H1 (cell line): Measurements from ENCODE around the gene RHO. TPM values are rescaled to one million over a fixed set of nuclear protein-coding genes. Genes with fewer than 3 reads are reported as not detected.

Experiments
- CTCF ChIA-PET: fragments of 300-600 bp; sonication (Branson Sonifier 250); formaldehyde crosslinking; loops from one replicate; lab custom pipeline; 2021; ENCODE audit not compliant: partially characterized antibody; lab: Charles Lee
- POLR2A ChIA-PET: fragments of 300-600 bp; sonication (Branson Sonifier 250); formaldehyde crosslinking; loops from one replicate; lab custom pipeline; 2021; ENCODE audit warnings: inconsistent platforms; ENCODE audit not compliant: partially characterized antibody; lab: Charles Lee
- DNase-seq, 2 experiments: peaks; one replicate each; pipeline versions ENCODE4 v3.0.0 to v3.0.0-alpha.2; 2010 to 2022; ENCODE audit warnings: low spot score in 2 of 2, low read depth in 1 of 2, mixed read lengths in 1 of 2
- FAIRE-seq: peaks from 2 replicates; lab custom pipeline; 2011; peaks lifted over from hg19 to GRCh38; lab: Jason Lieb, UNC
- H2AFZ ChIP-seq: 2 replicates; pipeline ENCODE4 v1.8.1; 2012; ENCODE audit warnings: low read length, inconsistent platforms
- H2AK5ac ChIP-seq: 2 replicates; pipeline ENCODE4 v1.6.1; 2013; ENCODE audit warnings: low read depth, low read length
- H2BK120ac ChIP-seq: replicated peaks from 2 replicates; pipeline ENCODE3; 2013; ENCODE audit warnings: low read depth, low read length, inconsistent platforms
- H2BK12ac ChIP-seq: 2 replicates; pipeline ENCODE4 v1.6.1; 2013; ENCODE audit warnings: low read depth, low read length
- H2BK15ac ChIP-seq: 2 replicates; pipeline ENCODE4 v1.6.1; 2013; ENCODE audit warnings: low read length
- H2BK20ac ChIP-seq: 2 replicates; pipeline ENCODE4 v1.6.1; 2013; ENCODE audit warnings: low read length
- H2BK5ac ChIP-seq: 2 replicates; pipeline ENCODE4 v1.6.1; 2013; ENCODE audit warnings: low read depth, low read length
- H3K14ac ChIP-seq: 2 replicates; pipeline ENCODE4 v1.6.1; 2013; ENCODE audit warnings: inconsistent platforms; ENCODE audit not compliant: insufficient read length
- H3K18ac ChIP-seq: 2 replicates; pipeline ENCODE4 v1.6.1; 2013; ENCODE audit warnings: low read length; ENCODE audit errors: extremely low read depth
- H3K23ac ChIP-seq: 2 replicates; pipeline ENCODE4 v1.6.1; 2013; ENCODE audit warnings: inconsistent platforms; ENCODE audit not compliant: insufficient read length
- H3K23me2 ChIP-seq: 2 replicates; pipeline ENCODE4 v1.6.1; 2013; ENCODE audit warnings: low read depth, low read length
- H3K27ac ChIP-seq: 2 replicates; pipeline ENCODE4 v1.6.1; 2011; ENCODE audit warnings: low read depth, low read length, inconsistent platforms
- H3K27me3 ChIP-seq, 4 experiments: replicated peaks in 1 of 4; 1 replicate in 1 of 4; 2 replicates in 3 of 4; pipeline versions ENCODE4 v1.6.1 to v1.8.1; 2011 to 2013; ENCODE audit warnings: low read length in 3 of 4, mild to moderate bottlenecking in 3 of 4, inconsistent platforms in 2 of 4, mixed read lengths in 2 of 4, moderate library complexity in 1 of 4; ENCODE audit not compliant: control insufficient read depth in 3 of 4, insufficient read depth in 3 of 4; ENCODE audit errors: extremely low read depth in 1 of 4
- H3K36me3 ChIP-seq, 4 experiments: 2 replicates each; pipeline versions ENCODE4 v1.6.1 to v1.8.1; 2011 to 2013; ENCODE audit warnings: mild to moderate bottlenecking in 4 of 4, low read length in 3 of 4, moderate library complexity in 2 of 4, control low read depth in 1 of 4, inconsistent platforms in 1 of 4; ENCODE audit not compliant: insufficient read depth in 4 of 4, control insufficient read depth in 2 of 4
- H3K4ac ChIP-seq: replicated peaks from 2 replicates; pipeline ENCODE3; 2013; ENCODE audit warnings: low read length, low read depth, mixed read lengths, inconsistent platforms; ENCODE audit not compliant: insufficient read length
- H3K4me1 ChIP-seq, 4 experiments: replicated peaks in 1 of 4; 1 replicate in 1 of 4; 2 replicates in 3 of 4; pipeline versions ENCODE4 v1.6.1 to v1.8.1; 2011 to 2013; ENCODE audit warnings: low read length in 3 of 4, inconsistent platforms in 2 of 4, mixed read lengths in 1 of 4; ENCODE audit not compliant: insufficient read depth in 4 of 4, control insufficient read depth in 3 of 4
- H3K4me2 ChIP-seq, 2 experiments: 2 replicates each; pipeline versions ENCODE4 v1.6.1 to v1.8.1; 2011 to 2013; ENCODE audit warnings: low read depth in 2 of 2, low read length in 2 of 2, control low read depth in 1 of 2, inconsistent platforms in 1 of 2, mild to moderate bottlenecking in 1 of 2; ENCODE audit not compliant: insufficient read depth in 1 of 2
- H3K4me3 ChIP-seq, 4 experiments: fragments of 200-600, 300-600 bp in 1 of 4; sonication (generic), shearing (Covaris generic), sonication (Bioruptor Twin) in 1 of 4; 2 replicates each; pipeline versions ENCODE4 v1.5.1 to v1.8.1; 2011 to 2016; ENCODE audit warnings: low read length in 4 of 4, low read depth in 3 of 4, control low read depth in 2 of 4, inconsistent platforms in 2 of 4, mild to moderate bottlenecking in 2 of 4, mixed read lengths in 1 of 4, moderate library complexity in 1 of 4; ENCODE audit not compliant: insufficient read depth in 2 of 4; ENCODE audit errors: extremely low read depth in 1 of 4
- H3K56ac ChIP-seq: replicated peaks from 2 replicates; pipeline ENCODE3; 2013; ENCODE audit warnings: low read depth, mild to moderate bottlenecking, mixed read lengths, low read length, inconsistent platforms; ENCODE audit not compliant: insufficient read length
- H3K79me1 ChIP-seq: 2 replicates; pipeline ENCODE4 v1.6.1; 2013; ENCODE audit warnings: low read depth, low read length, control low read depth
- H3K79me2 ChIP-seq, 2 experiments: 2 replicates each; pipeline versions ENCODE4 v1.6.1 to v1.8.1; 2012 to 2013; ENCODE audit warnings: low read length in 2 of 2, mild to moderate bottlenecking in 2 of 2, inconsistent platforms in 1 of 2; ENCODE audit not compliant: insufficient read depth in 2 of 2, control insufficient read depth in 1 of 2
- H3K9ac ChIP-seq, 4 experiments: replicated peaks in 1 of 4; 1 replicate in 1 of 4; 2 replicates in 3 of 4; pipeline versions ENCODE4 v1.6.1 to v1.8.1; 2011 to 2013; ENCODE audit warnings: low read depth in 3 of 4, low read length in 3 of 4, control low read depth in 2 of 4, mild to moderate bottlenecking in 2 of 4, moderate library complexity in 2 of 4, inconsistent platforms in 1 of 4; ENCODE audit errors: extremely low read depth in 1 of 4
- H3K9me3 ChIP-seq, 2 experiments: 2 replicates each; pipeline versions ENCODE4 v1.6.1 to v1.8.1; 2012 to 2013; ENCODE audit warnings: mild to moderate bottlenecking in 2 of 2, moderate library complexity in 2 of 2, control low read depth in 1 of 2, inconsistent platforms in 1 of 2, low read depth in 1 of 2, low read length in 1 of 2, mixed read lengths in 1 of 2; ENCODE audit not compliant: insufficient read depth in 2 of 2
- H4K20me1 ChIP-seq, 2 experiments: replicated peaks in 1 of 2; 2 replicates each; pipeline versions ENCODE3 to v1.8.1; 2011 to 2013; ENCODE audit warnings: inconsistent platforms in 2 of 2, low read length in 2 of 2, mild to moderate bottlenecking in 1 of 2; ENCODE audit not compliant: insufficient read depth in 2 of 2, control insufficient read depth in 1 of 2
- H4K5ac ChIP-seq: 2 replicates; pipeline ENCODE4 v1.6.1; 2013; ENCODE audit warnings: low read length, low read depth, mixed read lengths, inconsistent platforms; ENCODE audit not compliant: insufficient read length
- H4K8ac ChIP-seq: 2 replicates; pipeline ENCODE4 v1.8.0; 2013; ENCODE audit warnings: mild to moderate bottlenecking, moderate library complexity, low read length, inconsistent platforms; ENCODE audit not compliant: insufficient read depth; ENCODE audit errors: extremely low read depth
- H4K91ac ChIP-seq: replicated peaks from 2 replicates; pipeline ENCODE3; 2013; ENCODE audit warnings: low read length, mixed read lengths, inconsistent platforms; ENCODE audit not compliant: insufficient read length
- ASH2L ChIP-seq: fragments of 200-600, 300-600 bp; sonication (generic); IDR thresholded peaks from one replicate; pipeline ENCODE4 v1.7.1; 2017; ENCODE audit warnings: low read length
- BACH1 ChIP-seq: IDR thresholded peaks from 2 replicates; pipeline ENCODE4 v1.6.1; 2012; ENCODE audit warnings: low read length, improper control_type of control experiment
- CBX8 ChIP-seq: fragments of 300-800, 300-1000 bp; sonication (generic); IDR thresholded peaks from 2 replicates; pipeline ENCODE4 v1.7.1; 2016; ENCODE audit warnings: low read depth, low read length, borderline replicate concordance
- CEBPB ChIP-seq: IDR thresholded peaks from 2 replicates; pipeline ENCODE4 v1.6.1; 2012; ENCODE audit warnings: low read depth, low read length
- CREB1 ChIP-seq: IDR thresholded peaks from 2 replicates; pipeline ENCODE4 v1.6.1; 2012; ENCODE audit warnings: inconsistent platforms
- FOSL1 ChIP-seq: IDR thresholded peaks from 2 replicates; pipeline ENCODE4 v1.6.1; 2011; ENCODE audit warnings: mild to moderate bottlenecking, low read depth, low read length, moderate library complexity; ENCODE audit not compliant: insufficient read depth
- GTF2F1 ChIP-seq: IDR thresholded peaks from 2 replicates; pipeline ENCODE4 v1.6.1; 2012; ENCODE audit warnings: low read depth, low read length, improper control_type of control experiment, borderline replicate concordance
- KDM5A ChIP-seq: fragments of 200-600 bp; IDR thresholded peaks from 2 replicates; pipeline ENCODE4 v1.7.1; 2012; ENCODE audit warnings: mild to moderate bottlenecking, low read length, inconsistent platforms, mixed read lengths
- POLR2A ChIP-seq, 2 experiments: IDR thresholded peaks; 1 replicate in 1 of 2; 2 replicates in 1 of 2; pipeline ENCODE4 v1.6.1; 2011; ENCODE audit warnings: low read depth in 2 of 2, low read length in 2 of 2, mild to moderate bottlenecking in 2 of 2; ENCODE audit errors: control extremely low read depth in 1 of 2
- RFX5 ChIP-seq: IDR thresholded peaks from 2 replicates; pipeline ENCODE4 v1.6.1; 2011; ENCODE audit warnings: low read depth, low read length, improper control_type of control experiment, borderline replicate concordance
- RNF2 ChIP-seq: fragments of 200-900, 300-1000 bp; sonication (generic); IDR thresholded peaks from 2 replicates; pipeline ENCODE4 v1.7.1; 2016; ENCODE audit warnings: borderline replicate concordance, low read depth, mild to moderate bottlenecking, antibody characterized with exemption, low read length; ENCODE audit not compliant: poor library complexity, severe bottlenecking; ENCODE audit errors: missing control alignments
- SIN3A ChIP-seq, 2 experiments: IDR thresholded peaks in 1 of 2; conservative IDR thresholded peaks in 1 of 2; 2 replicates each; pipeline ENCODE4 v1.6.1; 2011 to 2012; ENCODE audit warnings: low read length in 2 of 2, improper control_type of control experiment in 1 of 2, low read depth in 1 of 2, mild to moderate bottlenecking in 1 of 2
- ZNF274 ChIP-seq: IDR thresholded peaks from 2 replicates; pipeline ENCODE4 v1.7.0; 2012; ENCODE audit warnings: low read length, borderline replicate concordance; ENCODE audit errors: extremely low read depth
- WGBS, 2 experiments: shearing (Covaris generic) in 1 of 2; methylation state at CpG; one replicate each; pipeline versions ENCODE4 v1.1.6 to v1.1.7; 2013 to 2015; ENCODE audit warnings: low lambda C conversion rate in 2 of 2, mixed read lengths in 2 of 2, inconsistent platforms in 1 of 2, low coverage in 1 of 2, missing lambda C conversion rate in 1 of 2; ENCODE audit not compliant: insufficient replicate concordance in 2 of 2, insufficient coverage in 1 of 2, insufficient read length in 1 of 2; ENCODE audit errors: extremely low coverage in 1 of 2, missing lambda C conversion rate in 1 of 2; 5-methylcytosine and 5-hydroxymethylcytosine counted together
- polyA plus RNA-seq, 7 experiments: library from polyadenylated mRNA; depleted of rRNA in 3 of 7; stranded (reverse) in 5 of 7; unstranded in 2 of 7; fragments of >200 nt in 5 of 7; fragments of 200-250 nt in 2 of 7; gene quantifications; 1 replicate in 5 of 7; 2 replicates in 1 of 7; 4 replicates in 1 of 7; pipeline versions ENCODE4 v1.2.1 to v1.2.3, GENCODE V29; 2011 to 2013; ENCODE audit warnings: missing spikeins in 2 of 7, mixed read lengths in 2 of 7
- total RNA-seq: library from RNA; stranded (reverse); fragmentation: NEBNext Ultra II Directional; extraction: Animal tissue kit (Norgen Biotek cat#: 25700); gene quantifications from 2 replicates; pipeline ENCODE4 v1.2.1, GENCODE V29; 2021
- TF ChIP-seq, protein P1 (sequence below): IDR thresholded peaks from 2 replicates; pipeline ENCODE4 v1.6.1; 2011; ENCODE audit warnings: low read depth, mild to moderate bottlenecking, low read length; ENCODE audit not compliant: insufficient read depth

RHO gene
- total and polyA plus RNA-seq, 2 of the 8 experiments (the other 6 are each of a cell fraction or from before 2014, with no cell fraction given), result not detected

GRCh38 chr3:129567939-129568338 is 39.5 kb downstream of the RHO start:
- Histone ChIP-seq H3K27me3 (no peaks in the 10 kb centered on the region), H3K36me3 (no peaks in the 10 kb centered on the region), H3K4ac (no peak overlapping the region), H3K18ac (no peak overlapping the region), H2BK120ac (no peak overlapping the region), H4K91ac (no peak overlapping the region), H3K23ac (no peak overlapping the region), H3K27ac (no peak overlapping the region), H3K4me1 (peaks cover 0 to 3% (median under 1%) of the 10 kb centered on the region in 4 experiments; a peak in 2 of 7 replicates), H3K23me2 (no peaks in the 10 kb centered on the region), H3K9ac (no peak overlapping the region), H3K79me2 (no peaks in the 10 kb centered on the region), H4K8ac (no peak overlapping the region), H2BK15ac (no peak overlapping the region), H3K56ac (no peak overlapping the region), H3K79me1 (no peaks in the 10 kb centered on the region), H4K20me1 (no peaks in the 10 kb centered on the region), H2AK5ac (no peak overlapping the region), H3K14ac (no peak overlapping the region), H3K4me3 (no peak overlapping the region), H4K5ac (no peak overlapping the region), H3K9me3 (no peaks in the 10 kb centered on the region), H2BK12ac (no peak overlapping the region), H2AFZ (no peak overlapping the region), H2BK20ac (no peak overlapping the region), H3K4me2 (no peak overlapping the region), H2BK5ac (no peak overlapping the region)
- ChIA-PET POLR2A (interaction anchor here (1.5 kb wide), 1 partner anchor 24 kb away, joined by 3 read pairs; no protein-coding TSS in a partner anchor), CTCF (interaction anchor here (0.6 to 4.3 kb wide), 7 partner anchors 19 to 93 kb away, joined by 3 to 20 read pairs (median 4); no protein-coding TSS in a partner anchor)
- WGBS, 2 experiments, result 89% methylated on average over 6 of the region's 6 CpGs; no CpG with 5 or more reads in 1 of the 2 experiments
- FAIRE-seq (no peak), DNase-seq (no peak)
- TF ChIP-seq, protein P1, sequence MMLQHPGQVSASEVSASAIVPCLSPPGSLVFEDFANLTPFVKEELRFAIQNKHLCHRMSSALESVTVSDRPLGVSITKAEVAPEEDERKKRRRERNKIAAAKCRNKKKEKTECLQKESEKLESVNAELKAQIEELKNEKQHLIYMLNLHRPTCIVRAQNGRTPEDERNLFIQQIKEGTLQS, result no peak
- TF ChIP-seq GTF2F1 (no peak), ASH2L (no peak), KDM5A (no peak), RNF2 (no peak), FOSL1 (no peak), BACH1 (no peak), RFX5 (no peak), CREB1 (no peak), ZNF274 (no peak), CBX8 (no peak), CEBPB (no peak), SIN3A (conservative IDR thresholded peaks at IDR 0.05 in 1 of 2, IDR thresholded peaks at IDR 0.05 in 1 of 2; ENCODE audit: low read depth in 1 of 2, low read length in 2 of 2) (no peak), POLR2A (IDR thresholded peaks at IDR 0.05; ENCODE audit: control extremely low read depth in 1 of 2, low read depth in 2 of 2, low read length in 2 of 2) (no peak)
